HG03025 (cell line): ENCODE measurements around the gene HACE1.

ENCODE experiments used
- ATAC-seq: cut with Tn5 transposase; IDR thresholded peaks from one replicate; pipeline ENCODE4 v1.9.1; 2021; ENCODE audit warnings: mild to moderate bottlenecking, moderate library complexity; ENCODE audit not compliant: unreplicated experiment, low FRiP score

HACE1 gene

GRCh38 chr6:104692008-104692407 lies 167.7 kb downstream of the HACE1 start:
- ATAC-seq: no peak

- ATAC-seq: no peak
These were observed 170.0 kb downstream of the HACE1 start for GRCh38 chr6:104689551-104690205.

- peak; percentile 57 for ATAC-seq
These were observed 171.3 kb downstream of the HACE1 start for GRCh38 chr6:104688283-104688969.

GRCh38 chr6:104686550-104687175 lies 173.1 kb downstream of the HACE1 start:
- no peak for ATAC-seq

GRCh38 chr6:104685871-104686549 lies 173.7 kb downstream of the HACE1 start:
- ATAC-seq: no peak

GRCh38 chr6:104684911-104685415 lies 174.8 kb downstream of the HACE1 start:
- no peak for ATAC-seq

GRCh38 chr6:104683809-104684208 lies 175.9 kb downstream of the HACE1 start:
- ATAC-seq: no peak

GRCh38 chr6:104682722-104683643 lies 176.7 kb downstream of the HACE1 start:
- peak; percentile 78 for ATAC-seq

GRCh38 chr6:104680539-104680938 lies 179.2 kb downstream of the HACE1 start:
- no peak for ATAC-seq

GRCh38 chr6:104679971-104680370 lies 179.7 kb downstream of the HACE1 start:
- no peak for ATAC-seq
